Measurements from ENCODE around the gene NAP1L2.
"Not testable (repeated sequence)": the region's sequence is repeated elsewhere in the genome, so short reads cannot be mapped to it uniquely, and the experiment has no call there.

Gene NAP1L2, protein sequence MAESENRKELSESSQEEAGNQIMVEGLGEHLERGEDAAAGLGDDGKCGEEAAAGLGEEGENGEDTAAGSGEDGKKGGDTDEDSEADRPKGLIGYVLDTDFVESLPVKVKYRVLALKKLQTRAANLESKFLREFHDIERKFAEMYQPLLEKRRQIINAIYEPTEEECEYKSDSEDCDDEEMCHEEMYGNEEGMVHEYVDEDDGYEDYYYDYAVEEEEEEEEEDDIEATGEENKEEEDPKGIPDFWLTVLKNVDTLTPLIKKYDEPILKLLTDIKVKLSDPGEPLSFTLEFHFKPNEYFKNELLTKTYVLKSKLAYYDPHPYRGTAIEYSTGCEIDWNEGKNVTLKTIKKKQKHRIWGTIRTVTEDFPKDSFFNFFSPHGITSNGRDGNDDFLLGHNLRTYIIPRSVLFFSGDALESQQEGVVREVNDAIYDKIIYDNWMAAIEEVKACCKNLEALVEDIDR

GRCh38 chrX:73214426-73215094 is at the start of gene NAP1L2:
TSS of gene NAP1L2 (minus strand) at chrX:73214851. CDS start at chrX:73214492, 359 bp downstream.
- H3K4me3 Mint-ChIP-seq: peak within 1 kb of the TSS; percentile 93
- peak within 1 kb of the TSS; percentile 91 for H3K27ac Mint-ChIP-seq
- no peaks in the 10 kb centered on the region for H3K9me3 Mint-ChIP-seq (ENCODE audit: low read depth)
- no peaks in the 10 kb centered on the region for H3K36me3 Mint-ChIP-seq
- no peaks in the 10 kb centered on the region for H3K27me3 Mint-ChIP-seq
- H3K4me1 Mint-ChIP-seq (ENCODE audit: low read depth): peaks cover 20% of the 10 kb centered on the region

DNA sequence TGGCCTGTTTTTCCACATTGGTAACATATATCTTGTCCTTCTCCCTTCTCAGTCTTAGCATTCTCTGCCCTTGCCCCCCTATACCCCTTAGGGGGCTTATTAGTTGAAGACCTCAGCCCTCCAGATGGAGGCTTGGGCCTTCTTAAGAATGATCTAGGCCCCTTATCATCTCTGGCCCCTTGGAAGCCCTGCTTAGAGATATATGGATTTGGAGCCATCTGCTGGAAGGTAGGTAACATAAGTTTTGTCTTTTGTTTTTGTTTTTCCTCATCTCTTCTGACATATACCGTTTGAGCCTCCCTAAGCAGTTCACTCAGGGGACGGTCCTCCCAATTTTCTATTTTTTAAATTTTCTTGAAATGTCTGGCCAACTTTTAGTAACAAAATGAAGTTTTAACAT is 48.3 kb upstream of the NAP1L2 start:
- no peaks in the 10 kb centered on the region for H3K4me1 Mint-ChIP-seq (ENCODE audit: low read depth)
- H3K36me3 Mint-ChIP-seq: no peaks in the 10 kb centered on the region
- H3K27ac Mint-ChIP-seq: no peak overlapping the region
- no peaks in the 10 kb centered on the region for H3K27me3 Mint-ChIP-seq
- H3K9me3 Mint-ChIP-seq (ENCODE audit: low read depth): no peaks in the 10 kb centered on the region
- H3K4me3 Mint-ChIP-seq: no peak overlapping the region

DNA sequence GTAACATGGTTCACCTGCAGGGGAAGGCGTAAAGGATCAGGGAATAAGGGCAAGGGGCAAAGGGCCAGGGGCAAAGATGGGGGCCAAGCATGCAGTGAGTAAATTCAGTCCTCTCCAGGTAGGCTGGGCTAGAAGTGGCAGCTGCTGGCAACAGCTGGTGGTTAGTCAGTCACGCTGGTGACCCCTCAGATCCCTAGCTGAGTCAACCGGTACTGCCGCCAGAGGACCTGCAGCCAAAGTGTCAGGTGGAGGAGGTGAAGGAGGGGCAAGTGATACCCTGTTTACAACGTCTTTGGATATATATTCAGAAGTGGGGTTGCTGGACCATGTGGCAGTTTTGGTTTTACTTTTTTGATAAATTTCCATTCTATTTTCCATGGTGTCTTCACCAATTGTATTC is 24.6 kb upstream of the NAP1L2 start:
- Mint-ChIP-seq H3K27me3 (no peaks in the 10 kb centered on the region), H3K4me1 (ENCODE audit: low read depth) (no peaks in the 10 kb centered on the region), H3K27ac (no peak overlapping the region), H3K36me3 (no peaks in the 10 kb centered on the region), H3K4me3 (no peak overlapping the region), H3K9me3 (ENCODE audit: low read depth) (no peaks in the 10 kb centered on the region)

GRCh38 chrX:73217621-73218020 is 3.0 kb upstream of the NAP1L2 start:
- H3K27me3 Mint-ChIP-seq: no peaks in the 10 kb centered on the region
- no peak overlapping the region for H3K4me3 Mint-ChIP-seq
- H3K27ac Mint-ChIP-seq: no peak overlapping the region
- no peaks in the 10 kb centered on the region for H3K9me3 Mint-ChIP-seq (ENCODE audit: low read depth)
- H3K36me3 Mint-ChIP-seq: peaks cover 2% of the 10 kb centered on the region
- peaks cover 20% of the 10 kb centered on the region for H3K4me1 Mint-ChIP-seq (ENCODE audit: low read depth)

- peak overlapping the region; percentile 91 for H3K27ac Mint-ChIP-seq
- H3K4me1 Mint-ChIP-seq (ENCODE audit: low read depth): peaks cover 20% of the 10 kb centered on the region
- H3K9me3 Mint-ChIP-seq (ENCODE audit: low read depth): no peaks in the 10 kb centered on the region
- H3K27me3 Mint-ChIP-seq: no peaks in the 10 kb centered on the region
- H3K4me3 Mint-ChIP-seq: peak overlapping the region; percentile 93
- H3K36me3 Mint-ChIP-seq: no peaks in the 10 kb centered on the region
Observed at GRCh38 chrX:73215246-73215645, 595 bp upstream of the NAP1L2 start.

DNA sequence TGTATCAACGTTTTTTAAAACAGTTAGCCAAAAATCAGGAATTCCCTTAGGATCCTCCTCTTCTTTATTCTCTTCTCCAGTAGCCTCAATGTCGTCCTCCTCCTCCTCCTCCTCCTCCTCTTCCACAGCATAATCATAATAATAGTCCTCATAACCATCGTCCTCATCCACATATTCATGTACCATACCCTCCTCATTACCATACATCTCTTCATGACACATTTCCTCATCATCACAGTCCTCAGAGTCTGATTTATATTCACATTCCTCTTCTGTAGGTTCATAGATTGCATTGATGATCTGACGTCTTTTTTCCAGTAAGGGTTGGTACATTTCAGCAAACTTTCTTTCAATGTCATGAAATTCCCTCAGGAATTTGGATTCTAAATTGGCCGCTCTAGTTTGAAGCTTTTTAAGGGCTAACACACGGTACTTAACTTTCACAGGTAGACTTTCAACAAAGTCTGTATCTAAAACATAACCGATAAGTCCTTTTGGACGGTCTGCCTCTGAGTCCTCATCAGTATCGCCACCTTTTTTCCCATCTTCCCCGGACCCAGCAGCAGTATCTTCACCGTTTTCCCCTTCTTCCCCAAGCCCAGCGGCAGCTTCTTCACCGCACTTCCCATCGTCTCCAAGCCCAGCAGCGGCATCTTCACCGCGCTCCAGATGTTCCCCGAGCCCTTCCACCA is 771 bp downstream of the NAP1L2 start:
- H3K4me1 Mint-ChIP-seq (ENCODE audit: low read depth): peaks cover 20% of the 10 kb centered on the region
- H3K9me3 Mint-ChIP-seq (ENCODE audit: low read depth): no peaks in the 10 kb centered on the region
- peak overlapping the region; percentile 91 for H3K27ac Mint-ChIP-seq

DNA sequence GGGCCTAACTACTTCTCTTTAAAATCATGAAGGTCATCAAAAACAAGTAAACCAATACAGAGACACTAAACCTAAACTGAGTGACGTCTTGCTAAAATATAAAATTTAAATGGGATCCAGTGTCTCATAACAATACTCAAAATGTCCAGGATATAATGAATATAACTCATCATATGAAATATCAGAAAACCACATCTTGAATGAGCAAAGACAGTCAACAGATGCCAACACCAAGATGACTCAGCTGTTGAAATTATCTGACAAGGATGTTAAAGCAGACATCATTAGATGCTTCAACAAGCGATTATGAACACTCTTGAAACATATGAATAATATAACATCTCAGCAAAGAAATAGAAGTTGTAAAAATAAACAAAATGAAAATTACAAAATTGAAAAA is 8.3 kb downstream of the NAP1L2 start:
- peaks cover 1% of the 10 kb centered on the region for H3K27me3 Mint-ChIP-seq
- no peak overlapping the region for H3K27ac Mint-ChIP-seq
- H3K36me3 Mint-ChIP-seq: peaks cover 3% of the 10 kb centered on the region
- H3K9me3 Mint-ChIP-seq (ENCODE audit: low read depth): no peaks in the 10 kb centered on the region
- H3K4me1 Mint-ChIP-seq (ENCODE audit: low read depth): no peaks in the 10 kb centered on the region
- H3K4me3 Mint-ChIP-seq: no peak overlapping the region

More for the DNA sequence above, 771 bp downstream of the NAP1L2 start:
- no peaks in the 10 kb centered on the region for H3K27me3 Mint-ChIP-seq
- H3K36me3 Mint-ChIP-seq: no peaks in the 10 kb centered on the region
- peak overlapping the region; percentile 93 for H3K4me3 Mint-ChIP-seq

DNA sequence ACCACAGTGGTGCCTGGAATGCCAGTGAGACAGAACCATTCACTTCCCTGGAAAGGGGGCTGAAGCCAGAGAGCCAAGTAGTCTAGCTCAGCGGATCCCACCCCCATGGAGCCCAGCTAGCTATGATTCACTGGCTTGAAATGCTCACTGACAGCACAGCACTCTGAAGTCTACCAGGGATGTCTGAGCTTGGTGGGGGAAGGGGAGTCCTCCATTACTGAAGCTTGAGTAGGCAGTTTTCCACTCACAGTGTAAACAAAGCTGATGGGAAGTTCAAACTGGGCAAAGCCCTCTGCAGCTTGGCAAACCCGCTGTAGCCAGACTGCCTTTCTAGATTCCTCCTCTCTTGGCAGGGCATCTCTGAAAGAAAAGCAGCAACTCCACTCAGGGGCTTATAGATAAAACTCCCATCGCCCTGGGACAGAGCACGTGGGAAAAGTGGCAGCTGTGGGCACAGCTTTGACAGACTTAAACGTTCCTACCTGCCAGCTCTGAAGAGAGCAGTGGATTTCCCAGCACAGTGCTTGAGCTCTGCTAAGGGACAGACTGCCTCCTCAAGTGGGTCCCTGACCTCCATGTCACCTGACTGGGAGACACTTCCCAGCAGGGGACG is 32.0 kb downstream of the NAP1L2 start:
- no peaks in the 10 kb centered on the region for H3K36me3 Mint-ChIP-seq
- no peak overlapping the region for H3K27ac Mint-ChIP-seq
- H3K4me1 Mint-ChIP-seq (ENCODE audit: low read depth): no peaks in the 10 kb centered on the region
- peaks cover 2% of the 10 kb centered on the region for H3K27me3 Mint-ChIP-seq
- no peak overlapping the region for H3K4me3 Mint-ChIP-seq
- H3K9me3 Mint-ChIP-seq (ENCODE audit: low read depth): no peaks in the 10 kb centered on the region

DNA sequence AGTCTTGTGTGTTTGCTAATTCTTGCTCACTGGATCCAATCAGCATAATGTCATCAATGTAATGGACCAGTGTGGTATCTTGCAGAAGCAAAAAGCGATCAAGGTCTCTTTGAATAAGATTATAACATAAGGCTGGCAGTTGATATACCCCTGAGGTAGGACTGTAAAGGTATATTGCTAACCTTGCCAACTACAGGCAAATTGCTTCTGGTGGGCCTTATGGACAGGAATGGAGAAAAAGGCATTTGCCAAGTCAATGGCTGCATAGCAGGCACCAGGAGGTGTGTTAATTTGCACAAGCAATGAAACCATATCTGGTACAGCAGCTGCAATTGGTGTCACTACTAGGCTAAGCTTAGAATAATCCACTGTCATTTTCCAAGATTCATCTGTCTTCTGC is 45.7 kb downstream of the NAP1L2 start:
- H3K4me3 Mint-ChIP-seq; H3K27me3 Mint-ChIP-seq; H3K36me3 Mint-ChIP-seq; H3K9me3 Mint-ChIP-seq (ENCODE audit: low read depth); H3K4me1 Mint-ChIP-seq (ENCODE audit: low read depth); H3K27ac Mint-ChIP-seq: not testable (repeated sequence)

All from activated naive CD8-positive, alpha-beta T cell (primary cell).